K562 (cell line): ENCODE data around the gene OSBPL3. TPM values are rescaled to one million over a fixed set of nuclear protein-coding genes. Genes with fewer than 3 reads are reported as not detected.

Source experiments
- ATAC-seq: fragments of 200-7000 bp; cut with Tn5 transposase; 3 replicates; pipeline ENCODE4 v1.9.1; 2020; ENCODE audit warnings: moderate library complexity
- BruUV-seq: library from RNA; stranded (reverse); fragments of 400-500 nt; replicated peaks from 2 replicates; lab custom pipeline; 2021; lab: Mats Ljungman, UMichigan
- CTCF ChIA-PET: fragments of 300-600 bp; formaldehyde crosslinking; extraction: SDS; loops from one replicate; lab custom pipeline; 2021; ENCODE audit warnings: low intra/inter-chr PET ratio; lab: Yijun Ruan, JAX
- POLR2A ChIA-PET: fragments of 300-600, 350-650 bp; sonication (Branson Sonifier 250); formaldehyde crosslinking; extraction: SDS; loops from one replicate; lab custom pipeline; 2021; ENCODE audit warnings: antibody characterized with exemption, inconsistent platforms; lab: Yijun Ruan, JAX
- DNase-seq, 4 experiments: peaks; one replicate each; pipeline versions ENCODE4 v3.0.0 to v3.0.0-alpha.2; 2011 to 2018; ENCODE audit warnings: low spot score in 3 of 4, mixed read lengths in 3 of 4; ENCODE audit errors: extremely low read depth in 1 of 4
- FAIRE-seq: peaks from 2 replicates; lab custom pipeline; 2011; peaks lifted over from hg19 to GRCh38; lab: Jason Lieb, UNC
- H2AFZ ChIP-seq: 2 replicates; pipeline ENCODE4 v1.6.0; 2011; ENCODE audit warnings: low read depth, low read length, control low read depth, inconsistent platforms
- H3K27ac ChIP-seq: fragments of 200-600 bp; 3 replicates; pipeline ENCODE4 v1.8.0; 2011; ENCODE audit warnings: low read depth, mild to moderate bottlenecking, control low read depth, inconsistent platforms, low read length, moderate library complexity, mixed read lengths; ENCODE audit errors: extremely low read depth
- H3K27me3 ChIP-seq, 2 experiments: fragments of 300-600 bp in 1 of 2; 2 replicates in 1 of 2; 3 replicates in 1 of 2; pipeline versions ENCODE4 v1.6.0 to v1.8.0; 2011; ENCODE audit warnings: inconsistent platforms in 2 of 2, low read length in 2 of 2, mild to moderate bottlenecking in 1 of 2, mixed read lengths in 1 of 2, moderate library complexity in 1 of 2; ENCODE audit not compliant: control insufficient read depth in 2 of 2, insufficient read depth in 2 of 2
- H3K36me3 ChIP-seq: fragments of 300-600 bp; 3 replicates; pipeline ENCODE4 v1.8.0; 2011; ENCODE audit warnings: mild to moderate bottlenecking, low read length, inconsistent platforms; ENCODE audit not compliant: control insufficient read depth, insufficient read depth
- H3K4me1 ChIP-seq, 2 experiments: fragments of 200-600 bp in 1 of 2; replicated peaks in 1 of 2; 2 replicates in 1 of 2; 3 replicates in 1 of 2; pipeline versions ENCODE4 v1.5.1 to v1.8.0; 2011; ENCODE audit warnings: inconsistent platforms in 2 of 2, low read length in 2 of 2, mild to moderate bottlenecking in 1 of 2, mixed read lengths in 1 of 2, moderate library complexity in 1 of 2; ENCODE audit not compliant: control insufficient read depth in 2 of 2, insufficient read depth in 2 of 2
- H3K4me2 ChIP-seq: 2 replicates; pipeline ENCODE4 v1.6.1; 2011; ENCODE audit warnings: low read length, control low read depth, inconsistent platforms, mixed read lengths; ENCODE audit not compliant: insufficient read depth
- H3K4me3 ChIP-seq: fragments of 200-600 bp; sonication (generic), shearing (Covaris generic); 2 replicates; pipeline ENCODE4 v1.5.1; 2016; ENCODE audit warnings: control low read depth, inconsistent platforms
- H3K79me2 ChIP-seq: fragments of 200-600 bp; 3 replicates; pipeline ENCODE4 v1.8.0; 2011; ENCODE audit warnings: low read length, inconsistent platforms; ENCODE audit not compliant: control insufficient read depth, insufficient read depth
- H3K9ac ChIP-seq, 2 experiments: 2 replicates each; pipeline versions ENCODE4 v1.6.0 to v1.6.1; 2011; ENCODE audit warnings: low read depth in 2 of 2, low read length in 2 of 2, control low read depth in 1 of 2, inconsistent platforms in 1 of 2, mild to moderate bottlenecking in 1 of 2, mixed read lengths in 1 of 2; ENCODE audit not compliant: insufficient read depth in 1 of 2
- H3K9me1 ChIP-seq: one replicate; pipeline ENCODE4 v1.6.0; 2011; ENCODE audit warnings: inconsistent platforms, mild to moderate bottlenecking, low read length, moderate library complexity; ENCODE audit not compliant: control insufficient read depth, insufficient read depth
- H3K9me3 ChIP-seq: replicated peaks from 2 replicates; pipeline ENCODE4 v1.5.1; 2011; ENCODE audit warnings: low read depth, low read length, inconsistent platforms; ENCODE audit not compliant: control insufficient read depth, insufficient read depth
- H4K20me1 ChIP-seq: replicated peaks from 2 replicates; pipeline ENCODE4 v1.6.1; 2011; ENCODE audit warnings: low read length, inconsistent platforms, mixed read lengths; ENCODE audit not compliant: control insufficient read depth, insufficient read depth
- CREM ChIP-seq: IDR thresholded peaks from 2 replicates; pipeline ENCODE4 v1.6.1; 2014; ENCODE audit warnings: antibody characterized with exemption, low read depth
- EP300 ChIP-seq: IDR thresholded peaks from 2 replicates; pipeline ENCODE4 v1.6.1; 2012; ENCODE audit warnings: low read length, improper control_type of control experiment
- FOXK2 ChIP-seq, 2 experiments: fragments of 450-650 bp; IDR thresholded peaks in 1 of 2; conservative IDR thresholded peaks in 1 of 2; 2 replicates each; pipeline ENCODE4 v1.6.1; 2016; ENCODE audit warnings: low read depth in 2 of 2, mild to moderate bottlenecking in 1 of 2
- GTF2E2 ChIP-seq: fragments of 200-800 bp; sonication (Bioruptor generic); IDR thresholded peaks from 2 replicates; pipeline ENCODE4 v1.6.1; 2016; ENCODE audit warnings: missing genetic modification characterization, missing compliant biosample characterization
- HMBOX1 ChIP-seq: sonication (generic); IDR thresholded peaks from 2 replicates; pipeline ENCODE4 v1.6.1; 2016
- IRF2 ChIP-seq: sonication (generic); formaldehyde crosslinking; IDR thresholded peaks from 2 replicates; pipeline ENCODE4 v1.8.1; 2022; ENCODE audit warnings: mild to moderate bottlenecking, missing genetic modification reagents
- KAT7 ChIP-seq: sonication (generic); formaldehyde crosslinking; IDR thresholded peaks from 2 replicates; pipeline ENCODE4 v1.8.0; 2022; ENCODE audit warnings: missing genetic modification reagents, mild to moderate bottlenecking, borderline replicate concordance
- KLF16 ChIP-seq: IDR thresholded peaks from 2 replicates; pipeline ENCODE4 v1.6.1; 2016; ENCODE audit warnings: antibody characterized with exemption
- MAZ ChIP-seq, 2 experiments: fragments of 450-650 bp in 1 of 2; sonication (generic) in 1 of 2; formaldehyde crosslinking; IDR thresholded peaks in 1 of 2; conservative IDR thresholded peaks in 1 of 2; 2 replicates each; pipeline versions ENCODE4 v1.4.0 to v1.5.0; 2020; ENCODE audit warnings: mild to moderate bottlenecking in 1 of 2, missing genetic modification reagents in 1 of 2
- MTA1 ChIP-seq: fragments of 450-650 bp; IDR thresholded peaks from 2 replicates; pipeline ENCODE4 v1.6.1; 2017; ENCODE audit warnings: borderline replicate concordance
- MYNN ChIP-seq, 2 experiments: sonication (generic); formaldehyde crosslinking in 1 of 2; IDR thresholded peaks; 2 replicates each; pipeline versions ENCODE4 v1.5.0 to v1.6.1; 2016 to 2020; ENCODE audit warnings: antibody characterized with exemption in 1 of 2, missing genetic modification reagents in 1 of 2
- NR2C1 ChIP-seq, 2 experiments: fragments of 450-650 bp; IDR thresholded peaks; 2 replicates each; pipeline ENCODE4 v1.6.1; 2017; ENCODE audit warnings: mild to moderate bottlenecking in 2 of 2, antibody characterized with exemption in 1 of 2, inconsistent platforms in 1 of 2, missing compliant biosample characterization in 1 of 2, missing genetic modification characterization in 1 of 2
- SIX5 ChIP-seq, 2 experiments: IDR thresholded peaks; 2 replicates each; pipeline ENCODE4 v1.6.1; 2011; ENCODE audit warnings: low read length in 2 of 2, borderline replicate concordance in 1 of 2, low read depth in 1 of 2, mild to moderate bottlenecking in 1 of 2, moderate library complexity in 1 of 2; ENCODE audit not compliant: insufficient read depth in 1 of 2
- SMAD4 ChIP-seq: fragments of 250-450 bp; sonication (Bioruptor Pico); conservative IDR thresholded peaks from 2 replicates; pipeline ENCODE4 v1.8.0; 2021; ENCODE audit warnings: inconsistent platforms, mild to moderate bottlenecking, moderate library complexity
- TCF3 ChIP-seq: sonication (generic); formaldehyde crosslinking; IDR thresholded peaks from 2 replicates; pipeline ENCODE4 v1.4.0; 2020; ENCODE audit warnings: mild to moderate bottlenecking, missing genetic modification reagents
- ZFX ChIP-seq: sonication (generic); formaldehyde crosslinking; IDR thresholded peaks from 2 replicates; pipeline ENCODE4 v1.8.0; 2022; ENCODE audit warnings: mild to moderate bottlenecking, missing genetic modification reagents, moderate library complexity
- ZSCAN29 ChIP-seq: fragments of 450-650 bp; IDR thresholded peaks from 2 replicates; pipeline ENCODE4 v1.6.1; 2017
- WGBS: fragments of 100-300 bp; shearing (Covaris generic); methylation state at CpG from one replicate; pipeline ENCODE4 v1.1.6; 2016; ENCODE audit warnings: low coverage, mixed read lengths; ENCODE audit not compliant: insufficient coverage; ENCODE audit errors: missing lambda C conversion rate; 5-methylcytosine and 5-hydroxymethylcytosine counted together
- in situ Hi-C: fragments of 300-500 bp; cut with MboI; formaldehyde crosslinking; loops from 4 replicates; pipeline ENCODE4 v1.15.0; 2018; ENCODE audit warnings: inconsistent platforms, mixed read lengths
- intact Hi-C: fragments of 100-400 bp; cut with micrococcal nuclease; formaldehyde crosslinking; loops from 2 replicates; pipeline ENCODE4 v1.14.2; 2022
- polyA plus RNA-seq, 8 experiments: library from polyadenylated mRNA; depleted of rRNA in 4 of 8; stranded (reverse) in 5 of 8; unstranded in 3 of 8; fragments of >200 nt; fragmentation: Nextera tagmentation in 2 of 8; fragmentation: Illumina TruSeq in 1 of 8; extraction: Ambion mirVana in 2 of 8; extraction: Trizol in 1 of 8; gene quantifications; 2 replicates each; pipeline versions ENCODE4 v1.2.1 to v1.2.3, GENCODE V29; 2011 to 2014; ENCODE audit warnings: inconsistent platforms in 1 of 8, missing spikeins in 1 of 8
- total RNA-seq, 7 experiments: library from RNA; depleted of rRNA in 6 of 7; stranded (reverse); fragments of >200 nt in 6 of 7; fragmentation: Illumina TruSeq in 2 of 7; extraction: Trizol in 2 of 7; gene quantifications; 2 replicates each; pipeline versions ENCODE4 v1.2.1 to v1.2.3, GENCODE V29; 2011 to 2021; ENCODE audit warnings: low replicate concordance in 1 of 7
- TF ChIP-seq, protein P1 (sequence below): sonication (generic); formaldehyde crosslinking; IDR thresholded peaks from 2 replicates; pipeline ENCODE4 v1.8.0; 2022; ENCODE audit warnings: missing genetic modification reagents, mild to moderate bottlenecking, borderline replicate concordance
- TF ChIP-seq, protein P2 (sequence below): fragments of 450-650 bp; formaldehyde crosslinking; IDR thresholded peaks from 2 replicates; pipeline ENCODE4 v1.4.0; 2020; ENCODE audit warnings: mild to moderate bottlenecking, moderate library complexity

Gene OSBPL3
- total and polyA plus RNA-seq, 9 of the 15 experiments (the other 6 are each of a cell fraction or from before 2014, with no cell fraction given) = 4.8 to 37.2 (median 26.5) TPM

DNA sequence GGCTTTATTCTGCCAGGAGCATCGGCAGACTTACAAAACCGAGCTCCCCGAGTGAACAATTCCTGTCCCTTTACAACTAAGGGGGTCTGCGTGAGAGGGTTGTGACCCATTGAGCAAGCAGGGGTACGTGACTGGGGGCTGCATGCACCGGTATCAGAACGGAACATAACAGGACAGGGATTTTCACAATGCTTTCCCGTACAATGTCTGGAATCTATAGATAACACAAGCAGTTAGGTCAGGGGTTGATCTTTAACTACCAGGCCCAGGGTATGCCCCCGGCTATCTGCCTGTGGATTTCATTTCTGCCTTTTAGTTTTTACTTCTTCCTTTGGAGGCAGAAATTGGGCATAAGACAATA lies 184.6 kb downstream of the OSBPL3 start:
- H3K27ac ChIP-seq = peak overlapping the region; percentile 22; the same call in 2 of the 3 replicates
- peak; percentile 83 for TF ChIP-seq TCF3 (CRISPR knock-in tag)
- TF ChIP-seq, protein P1, sequence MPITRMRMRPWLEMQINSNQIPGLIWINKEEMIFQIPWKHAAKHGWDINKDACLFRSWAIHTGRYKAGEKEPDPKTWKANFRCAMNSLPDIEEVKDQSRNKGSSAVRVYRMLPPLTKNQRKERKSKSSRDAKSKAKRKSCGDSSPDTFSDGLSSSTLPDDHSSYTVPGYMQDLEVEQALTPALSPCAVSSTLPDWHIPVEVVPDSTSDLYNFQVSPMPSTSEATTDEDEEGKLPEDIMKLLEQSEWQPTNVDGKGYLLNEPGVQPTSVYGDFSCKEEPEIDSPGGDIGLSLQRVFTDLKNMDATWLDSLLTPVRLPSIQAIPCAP (CRISPR knock-in tag) = no peak
- TF ChIP-seq, protein P2, sequence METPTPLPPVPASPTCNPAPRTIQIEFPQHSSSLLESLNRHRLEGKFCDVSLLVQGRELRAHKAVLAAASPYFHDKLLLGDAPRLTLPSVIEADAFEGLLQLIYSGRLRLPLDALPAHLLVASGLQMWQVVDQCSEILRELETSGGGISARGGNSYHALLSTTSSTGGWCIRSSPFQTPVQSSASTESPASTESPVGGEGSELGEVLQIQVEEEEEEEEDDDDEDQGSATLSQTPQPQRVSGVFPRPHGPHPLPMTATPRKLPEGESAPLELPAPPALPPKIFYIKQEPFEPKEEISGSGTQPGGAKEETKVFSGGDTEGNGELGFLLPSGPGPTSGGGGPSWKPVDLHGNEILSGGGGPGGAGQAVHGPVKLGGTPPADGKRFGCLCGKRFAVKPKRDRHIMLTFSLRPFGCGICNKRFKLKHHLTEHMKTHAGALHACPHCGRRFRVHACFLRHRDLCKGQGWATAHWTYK (CRISPR knock-in tag) = 0 out of 2 replicates have a peak, but pooled peaks have one; percentile 27
- no peak for TF ChIP-seq MTA1
- TF ChIP-seq CREM = peak; percentile 43; the same call in 1 of the 2 replicates
- TF ChIP-seq SIX5 (IDR thresholded peaks at IDR 0.05; ENCODE audit: borderline replicate concordance in 1 of 2, insufficient read depth in 1 of 2, low read depth in 1 of 2, low read length in 2 of 2) = no peak
- TF ChIP-seq ZSCAN29 = no peak
- TF ChIP-seq ZFX (CRISPR knock-in tag) = peak; percentile 77
- TF ChIP-seq MYNN (IDR thresholded peaks at IDR 0.05) = 0 out of 2 replicates have a peak, but pooled peaks have one; percentile 36
- no peak for TF ChIP-seq MYNN (CRISPR knock-in tag; IDR thresholded peaks at IDR 0.05)
- peak; percentile 80 for TF ChIP-seq HMBOX1
- no peak for TF ChIP-seq IRF2
- no peak for TF ChIP-seq GTF2E2 (tag)
- peak; percentile 81 for TF ChIP-seq EP300
- TF ChIP-seq KAT7 = no peak; the same call in 1 of the 2 replicates
- TF ChIP-seq NR2C1 (IDR thresholded peaks at IDR 0.05) = peak; percentile 66; the same call in 1 of the 2 replicates
- peak; percentile 71 for TF ChIP-seq NR2C1 (tag; IDR thresholded peaks at IDR 0.05)
- no peak for TF ChIP-seq FOXK2 (conservative IDR thresholded peaks at IDR 0.05 in 1 of 2, IDR thresholded peaks at IDR 0.05 in 1 of 2; ENCODE audit: low read depth in 2 of 2)
- TF ChIP-seq SMAD4 = peak; percentile 33; the same call in 1 of the 2 replicates
- peak in 1 of 2 experiments; percentile 26; a peak in 1 of 4 replicates for TF ChIP-seq MAZ (CRISPR knock-in tag; conservative IDR thresholded peaks at IDR 0.05 in 1 of 2, IDR thresholded peaks at IDR 0.05 in 1 of 2)
- TF ChIP-seq KLF16 = peak; percentile 64; the same call in 1 of the 2 replicates

More for the DNA sequence above, 184.6 kb downstream of the OSBPL3 start:
- Histone ChIP-seq H3K4me2 (peak overlapping the region; percentile 70), H2AFZ (peak overlapping the region; percentile 60; the same call in 1 of the 2 replicates), H3K4me1 (peaks cover 7 to 20% of the 10 kb centered on the region in 2 experiments; a peak in 4 of 5 replicates), H3K9me1 (no peaks in the 10 kb centered on the region), H3K79me2 (peaks cover 28% of the 10 kb centered on the region; the same call in 1 of the 3 replicates), H3K9me3 (peaks cover 2% of the 10 kb centered on the region), H4K20me1 (no peaks in the 10 kb centered on the region), H3K27me3 (no peaks in the 10 kb centered on the region), H3K9ac (peak overlapping the region; percentile 46 to 50; a peak in 2 of 4 replicates), H3K4me3 (peak overlapping the region; percentile 35; the same call in 1 of the 2 replicates), H3K36me3 (peaks cover 10% of the 10 kb centered on the region; the same call in 2 of the 3 replicates)
- in situ Hi-C loops (no loop called here), intact Hi-C loops (loop anchor here (10.0 kb wide), 1 partner anchor 71 kb away; no protein-coding TSS in a partner anchor)
- ChIA-PET CTCF (no interaction called here), POLR2A (interaction anchor here (0.9 to 1.0 kb wide), 2 partner anchors 17 to 18 kb away, joined by 3 to 5 read pairs; no protein-coding TSS in a partner anchor)
- ATAC-seq (peak; percentile 68), FAIRE-seq (peak; percentile 55), DNase-seq (peak in 2 of 4 experiments; percentile 15 to 45)
- 8% methylated on average over 9 of the region's 9 CpGs for WGBS
- no TSS peak for BruUV-seq
